ENCODE results near the gene GTF2A2.
"Not testable (repeated sequence)": the region's sequence is repeated elsewhere in the genome, so short reads cannot be mapped to it uniquely, and the experiment has no call there.

DNA sequence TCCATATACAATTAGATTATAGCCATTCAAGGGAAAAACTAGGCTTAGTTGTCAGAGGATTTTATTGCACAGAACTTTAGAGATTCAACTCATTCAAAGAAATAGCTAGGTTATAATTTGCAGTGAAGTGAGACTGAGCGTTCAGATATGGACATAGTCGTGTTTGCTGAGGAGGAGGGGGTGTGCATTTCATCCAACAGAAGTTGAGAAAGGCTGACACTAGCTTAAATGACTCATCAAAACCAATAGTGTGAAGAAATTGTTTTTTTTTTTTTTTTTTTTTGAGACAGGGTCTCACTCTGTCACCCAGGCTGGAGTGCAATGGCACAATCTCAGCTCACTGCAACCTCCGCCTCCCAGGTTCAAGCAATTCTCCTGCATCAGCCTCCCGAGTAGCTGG is 40.8 kb upstream of the GTF2A2 start:
- not testable (repeated sequence) for TF ChIP-seq CTCF (IDR thresholded peaks at IDR 0.05; ENCODE audit: low read depth, low read length, missing input control); RAD21 (IDR thresholded peaks at IDR 0.05)
- TF ChIP-seq, protein P1, sequence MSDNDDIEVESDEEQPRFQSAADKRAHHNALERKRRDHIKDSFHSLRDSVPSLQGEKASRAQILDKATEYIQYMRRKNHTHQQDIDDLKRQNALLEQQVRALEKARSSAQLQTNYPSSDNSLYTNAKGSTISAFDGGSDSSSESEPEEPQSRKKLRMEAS (IDR thresholded peaks at IDR 0.05), result not testable (repeated sequence)

Data from liver (tissue), 3 donors.